ENCODE data around the gene SNX27. TPM values are rescaled to one million over a fixed set of nuclear protein-coding genes. Genes with fewer than 3 reads are reported as not detected.

The SNX27 gene
- polyA plus RNA-seq, 1 donor (not counting 4 experiments of a cell fraction or from before 2014, with no cell fraction given), result 15.7 TPM

DNA sequence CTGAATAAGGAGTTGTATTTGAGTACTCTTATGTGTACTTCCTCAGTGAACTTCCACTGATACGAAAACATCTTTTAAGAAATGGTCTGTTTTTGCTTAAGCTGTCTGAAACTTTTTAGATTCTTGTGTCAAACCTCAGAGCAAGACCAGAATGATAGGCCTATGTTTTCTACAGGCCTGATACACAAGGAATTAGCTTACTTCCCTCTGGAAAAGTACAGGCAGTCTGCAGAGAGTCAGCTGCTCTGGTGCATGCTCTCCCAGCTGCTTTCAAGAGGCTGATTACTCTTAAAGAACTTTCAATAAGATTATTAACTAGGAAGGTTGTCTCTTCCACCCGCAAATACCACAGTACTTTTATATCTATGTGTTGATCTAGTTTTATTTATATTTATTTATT lies 9.5 kb downstream of the SNX27 start:
- no peaks in the 10 kb centered on the region for H3K36me3 ChIP-seq (ENCODE audit: control insufficient read depth in 2 of 2, extremely low read depth in 1 of 2, insufficient read depth in 2 of 2, low read length in 2 of 2)
- H3K4me2 ChIP-seq (ENCODE audit: control insufficient read depth, extremely low read depth, insufficient read depth, low read depth, low read length), result no peak overlapping the region
- H2AFZ ChIP-seq (ENCODE audit: control insufficient read depth, low read length), result no peak overlapping the region
- peaks cover 23% of the 10 kb centered on the region for H3K79me2 ChIP-seq (ENCODE audit: control insufficient read depth, insufficient read depth, low read length)
- no peak overlapping the region for H3K27ac ChIP-seq (ENCODE audit: control insufficient read depth, insufficient read depth, low read length)
- DNase-seq (ENCODE audit: low read depth, low spot score) (no peak), FAIRE-seq (no peak)
- dilution Hi-C loops (cut with MboI; ENCODE audit: extremely low pct_ligation_motif_present, low sequenced_read_pairs), result no loop called here
- no peak for TF ChIP-seq EZH2 (IDR thresholded peaks at IDR 0.05; ENCODE audit: low read length)
- TF ChIP-seq, protein P1, sequence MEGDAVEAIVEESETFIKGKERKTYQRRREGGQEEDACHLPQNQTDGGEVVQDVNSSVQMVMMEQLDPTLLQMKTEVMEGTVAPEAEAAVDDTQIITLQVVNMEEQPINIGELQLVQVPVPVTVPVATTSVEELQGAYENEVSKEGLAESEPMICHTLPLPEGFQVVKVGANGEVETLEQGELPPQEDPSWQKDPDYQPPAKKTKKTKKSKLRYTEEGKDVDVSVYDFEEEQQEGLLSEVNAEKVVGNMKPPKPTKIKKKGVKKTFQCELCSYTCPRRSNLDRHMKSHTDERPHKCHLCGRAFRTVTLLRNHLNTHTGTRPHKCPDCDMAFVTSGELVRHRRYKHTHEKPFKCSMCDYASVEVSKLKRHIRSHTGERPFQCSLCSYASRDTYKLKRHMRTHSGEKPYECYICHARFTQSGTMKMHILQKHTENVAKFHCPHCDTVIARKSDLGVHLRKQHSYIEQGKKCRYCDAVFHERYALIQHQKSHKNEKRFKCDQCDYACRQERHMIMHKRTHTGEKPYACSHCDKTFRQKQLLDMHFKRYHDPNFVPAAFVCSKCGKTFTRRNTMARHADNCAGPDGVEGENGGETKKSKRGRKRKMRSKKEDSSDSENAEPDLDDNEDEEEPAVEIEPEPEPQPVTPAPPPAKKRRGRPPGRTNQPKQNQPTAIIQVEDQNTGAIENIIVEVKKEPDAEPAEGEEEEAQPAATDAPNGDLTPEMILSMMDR (optimal IDR thresholded peaks at IDR 0.05 in 1 of 3, IDR thresholded peaks at IDR 0.05 in 1 of 3, conservative IDR thresholded peaks at IDR 0.05 in 1 of 3; ENCODE audit: extremely low read depth in 1 of 3, insufficient read depth in 2 of 3, low read length in 3 of 3), result no peak
- H3K9me3 ChIP-seq (ENCODE audit: control insufficient read depth, low read depth, low read length), result no peaks in the 10 kb centered on the region
- H3K9me1 ChIP-seq (ENCODE audit: control insufficient read depth, extremely low read depth, insufficient read depth, low read length), result peaks cover 2% of the 10 kb centered on the region
- no peaks in the 10 kb centered on the region for H3K27me3 ChIP-seq (ENCODE audit: control insufficient read depth, extremely low read depth, insufficient read depth, low read length)
- no peak overlapping the region for H3K4me3 ChIP-seq (ENCODE audit: control insufficient read depth in 2 of 3, extremely low read depth in 1 of 3, insufficient read depth in 2 of 3, low read depth in 1 of 3, low read length in 3 of 3)
- H3K4me1 ChIP-seq (ENCODE audit: control insufficient read depth, extremely low read depth, insufficient read depth, low read length), result peaks cover 8% of the 10 kb centered on the region
- no peak overlapping the region for H3K9ac ChIP-seq (ENCODE audit: control insufficient read depth, extremely low read depth, insufficient read depth, low read length)
- no peaks in the 10 kb centered on the region for H4K20me1 ChIP-seq (ENCODE audit: control insufficient read depth, extremely low read depth, insufficient read depth, low read length)

DNA sequence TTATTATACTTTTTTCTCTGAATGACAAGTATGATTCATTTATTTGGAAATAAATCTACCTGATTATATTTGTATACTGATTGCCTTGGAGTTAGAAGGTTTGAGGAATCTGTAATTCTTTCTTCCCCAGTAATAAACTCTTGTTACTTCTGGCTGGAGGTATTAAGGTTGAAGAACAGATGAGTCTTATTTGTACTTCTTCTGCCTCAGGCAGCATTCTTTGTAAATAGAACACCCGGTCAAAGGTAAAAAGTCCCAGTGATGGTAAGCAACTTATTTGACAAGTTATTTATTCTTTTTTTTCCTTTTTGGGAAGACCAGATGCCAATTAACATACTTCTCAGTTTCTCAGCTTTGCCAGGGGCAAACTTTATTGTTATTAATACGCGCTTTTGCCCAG lies 12.9 kb downstream of the SNX27 start:
- FAIRE-seq, result no peak

More for the DNA sequence above, 12.9 kb downstream of the SNX27 start:
- Histone ChIP-seq H3K9ac (ENCODE audit: control insufficient read depth, extremely low read depth, insufficient read depth, low read length) (no peak overlapping the region), H2AFZ (ENCODE audit: control insufficient read depth, low read length) (no peak overlapping the region), H3K4me1 (ENCODE audit: control insufficient read depth, extremely low read depth, insufficient read depth, low read length) (no peaks in the 10 kb centered on the region), H3K9me1 (ENCODE audit: control insufficient read depth, extremely low read depth, insufficient read depth, low read length) (no peaks in the 10 kb centered on the region), H3K27ac (ENCODE audit: control insufficient read depth, insufficient read depth, low read length) (no peak overlapping the region), H3K36me3 (ENCODE audit: control insufficient read depth in 2 of 2, extremely low read depth in 1 of 2, insufficient read depth in 2 of 2, low read length in 2 of 2) (no peaks in the 10 kb centered on the region), H3K9me3 (ENCODE audit: control insufficient read depth, low read depth, low read length) (no peaks in the 10 kb centered on the region), H4K20me1 (ENCODE audit: control insufficient read depth, extremely low read depth, insufficient read depth, low read length) (no peaks in the 10 kb centered on the region), H3K4me2 (ENCODE audit: control insufficient read depth, extremely low read depth, insufficient read depth, low read depth, low read length) (no peak overlapping the region), H3K27me3 (ENCODE audit: control insufficient read depth, extremely low read depth, insufficient read depth, low read length) (no peaks in the 10 kb centered on the region), H3K79me2 (ENCODE audit: control insufficient read depth, insufficient read depth, low read length) (peaks cover 3% of the 10 kb centered on the region), H3K4me3 (ENCODE audit: control insufficient read depth in 2 of 3, extremely low read depth in 1 of 3, insufficient read depth in 2 of 3, low read depth in 1 of 3, low read length in 3 of 3) (no peak overlapping the region)
- TF ChIP-seq, protein P1 (optimal IDR thresholded peaks at IDR 0.05 in 1 of 3, IDR thresholded peaks at IDR 0.05 in 1 of 3, conservative IDR thresholded peaks at IDR 0.05 in 1 of 3; ENCODE audit: extremely low read depth in 1 of 3, insufficient read depth in 2 of 3, low read length in 3 of 3), result no peak
- no peak for TF ChIP-seq EZH2 (IDR thresholded peaks at IDR 0.05; ENCODE audit: low read length)
- no peak for DNase-seq (ENCODE audit: low read depth, low spot score)
- dilution Hi-C loops (cut with MboI; ENCODE audit: extremely low pct_ligation_motif_present, low sequenced_read_pairs), result no loop called here

All from keratinocyte (primary cell).